ENCODE data around the gene SCAMP5.

GRCh38 chr15:75062706-75063105 is 67.3 kb downstream of the SCAMP5 start:
- TF ChIP-seq POLR2A (IDR thresholded peaks at IDR 0.05; ENCODE audit: low read length) = no peak
- no peak for TF ChIP-seq GATA1 (IDR thresholded peaks at IDR 0.05; ENCODE audit: low read depth, low read length)

All from erythroblast (primary cell).